Right lobe of liver (tissue), 4 donors: ENCODE data around the gene FBXW11.

Experiments used
- POLR2A ChIP-seq: fragments of 450-650 bp; IDR thresholded peaks from one replicate; pipeline ENCODE4 v1.6.1; 2017; ENCODE audit warnings: antibody characterized with exemption, mild to moderate bottlenecking
- TF ChIP-seq, protein P1 (sequence below), 4 donors: fragments of 200-600 bp in 3 of 4; fragments of 450-650 bp in 1 of 4; IDR thresholded peaks; one replicate each; pipeline versions ENCODE4 v1.5.1 to v1.8.0; 2016 to 2022; ENCODE audit warnings: antibody characterized with exemption in 4 of 4, mild to moderate bottlenecking in 2 of 4
- donor health status: DM: no; HTN: no; CAD: no.
- donor health status: DM: no; HTN: no; CAD: no.
- donor health status: DM: no; HTN: yes; CAD: no.

GRCh38 chr5:171906066-171906570 lies 100.3 kb downstream of the FBXW11 start:
- TF ChIP-seq, protein P1, sequence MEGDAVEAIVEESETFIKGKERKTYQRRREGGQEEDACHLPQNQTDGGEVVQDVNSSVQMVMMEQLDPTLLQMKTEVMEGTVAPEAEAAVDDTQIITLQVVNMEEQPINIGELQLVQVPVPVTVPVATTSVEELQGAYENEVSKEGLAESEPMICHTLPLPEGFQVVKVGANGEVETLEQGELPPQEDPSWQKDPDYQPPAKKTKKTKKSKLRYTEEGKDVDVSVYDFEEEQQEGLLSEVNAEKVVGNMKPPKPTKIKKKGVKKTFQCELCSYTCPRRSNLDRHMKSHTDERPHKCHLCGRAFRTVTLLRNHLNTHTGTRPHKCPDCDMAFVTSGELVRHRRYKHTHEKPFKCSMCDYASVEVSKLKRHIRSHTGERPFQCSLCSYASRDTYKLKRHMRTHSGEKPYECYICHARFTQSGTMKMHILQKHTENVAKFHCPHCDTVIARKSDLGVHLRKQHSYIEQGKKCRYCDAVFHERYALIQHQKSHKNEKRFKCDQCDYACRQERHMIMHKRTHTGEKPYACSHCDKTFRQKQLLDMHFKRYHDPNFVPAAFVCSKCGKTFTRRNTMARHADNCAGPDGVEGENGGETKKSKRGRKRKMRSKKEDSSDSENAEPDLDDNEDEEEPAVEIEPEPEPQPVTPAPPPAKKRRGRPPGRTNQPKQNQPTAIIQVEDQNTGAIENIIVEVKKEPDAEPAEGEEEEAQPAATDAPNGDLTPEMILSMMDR (IDR thresholded peaks at IDR 0.05), result no peak
- no peak for TF ChIP-seq POLR2A
